ENCODE results near the gene DYNC2LI1.
"Not testable (repeated sequence)": the region's sequence is repeated elsewhere in the genome, so short reads cannot be mapped to it uniquely, and the experiment has no call there.

The DYNC2LI1 gene

DNA sequence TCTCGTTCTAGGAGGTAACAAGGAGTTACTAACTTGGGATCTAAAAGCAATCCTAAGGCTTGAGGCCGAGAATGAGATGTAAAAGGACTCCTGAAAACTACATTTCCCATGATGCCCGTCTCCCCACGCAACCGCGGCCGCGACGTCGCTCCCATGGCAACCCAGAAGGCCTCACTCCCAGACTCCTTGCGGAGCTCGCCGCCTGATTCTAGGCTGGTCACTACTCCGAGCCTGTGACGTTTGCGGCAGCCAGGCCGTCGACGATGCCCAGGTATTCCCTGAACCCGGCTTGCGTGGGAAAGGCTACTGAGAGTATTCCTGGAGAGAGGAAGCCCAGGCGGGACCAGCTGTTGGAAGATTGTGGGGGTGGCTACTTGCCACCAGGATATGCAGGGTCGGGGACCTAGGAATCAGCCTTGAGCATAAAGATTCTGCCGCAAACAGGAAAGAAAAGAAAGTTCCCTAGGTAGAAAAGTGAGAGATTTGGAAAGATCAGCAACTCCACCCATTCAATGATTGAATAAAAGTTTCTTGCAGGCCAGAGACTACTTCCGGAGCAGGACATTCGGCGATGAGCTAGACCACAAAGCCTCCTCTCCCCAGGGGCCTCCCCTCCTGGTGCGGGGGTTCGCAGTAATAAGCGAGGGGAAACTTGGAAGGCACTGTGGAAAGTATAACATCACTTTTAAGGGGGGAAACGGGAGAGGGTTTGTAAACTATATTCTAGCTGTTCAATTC is at the start of gene DYNC2LI1:
Gene DYNC2LI1, plus strand, starts transcription at position 164 of the 738 bp plus-strand sequence. Its CDS starts 100 bp downstream, at position 264.
- peak; percentile 93 to 94 for DNase-seq

DNA sequence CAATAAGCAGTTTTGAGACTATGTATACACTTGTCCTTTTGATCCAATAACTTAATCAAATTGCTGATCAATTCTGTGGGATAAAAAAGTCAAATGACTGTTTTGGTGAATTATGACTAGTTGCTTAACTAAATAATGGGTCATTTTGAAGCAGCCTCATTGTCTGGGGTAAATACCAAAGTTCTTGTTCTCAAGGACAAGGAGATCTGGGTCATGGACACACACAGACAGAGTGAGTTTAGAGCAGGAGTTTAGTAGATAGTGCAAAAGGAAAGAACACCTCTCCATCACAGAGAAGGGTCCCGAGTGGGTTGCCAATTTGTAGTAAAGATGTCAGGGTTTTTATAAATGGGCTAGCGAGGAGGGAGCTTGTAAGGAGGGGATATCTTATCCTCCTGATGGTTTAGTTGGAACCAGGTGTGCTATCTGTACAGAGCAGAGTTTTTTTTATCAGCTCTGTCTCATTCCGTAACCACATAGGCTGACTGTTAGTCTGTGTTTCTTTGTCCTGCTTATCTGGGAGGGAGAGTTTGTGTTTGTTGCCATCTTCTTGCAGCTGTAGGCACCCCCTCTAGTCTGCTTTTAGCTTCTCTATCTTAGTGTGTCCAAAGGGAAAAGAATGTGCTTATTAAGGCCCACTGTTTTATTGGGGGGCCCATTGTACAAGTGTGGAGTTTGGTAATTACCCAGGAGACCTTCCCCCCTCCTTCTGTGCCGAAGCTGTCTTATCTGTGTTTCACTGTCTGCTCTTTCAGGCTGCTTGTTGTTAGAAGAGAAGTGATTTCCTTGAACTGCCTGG is 48.9 kb upstream of the DYNC2LI1 start:
- no peak for DNase-seq

DNA sequence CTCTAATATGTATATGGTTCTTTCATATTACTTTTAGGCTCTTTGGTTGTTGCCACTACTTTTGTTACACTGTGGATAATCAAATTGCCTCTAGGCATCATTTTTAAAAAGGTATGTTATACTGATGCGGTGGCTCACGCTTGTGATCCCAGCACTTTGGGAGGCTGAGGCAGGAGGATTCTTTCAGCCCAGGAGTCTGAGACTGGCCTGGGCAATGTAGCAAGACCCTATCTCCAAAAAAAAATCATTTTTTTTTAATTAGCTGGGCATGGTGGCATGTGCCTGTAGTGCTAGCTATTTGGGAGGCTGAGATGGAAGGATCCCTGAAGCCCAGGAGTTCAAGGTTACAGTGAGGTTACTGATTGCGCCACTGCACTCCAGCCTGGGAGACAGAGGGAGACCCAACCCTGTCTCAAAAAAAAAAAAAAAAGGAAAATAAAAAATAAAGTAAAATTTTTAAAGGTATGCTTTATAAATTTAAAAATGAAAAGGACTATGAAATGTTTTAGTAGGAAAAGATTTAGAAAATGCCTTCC is 48.1 kb upstream of the DYNC2LI1 start:
- no peak for DNase-seq

DNA sequence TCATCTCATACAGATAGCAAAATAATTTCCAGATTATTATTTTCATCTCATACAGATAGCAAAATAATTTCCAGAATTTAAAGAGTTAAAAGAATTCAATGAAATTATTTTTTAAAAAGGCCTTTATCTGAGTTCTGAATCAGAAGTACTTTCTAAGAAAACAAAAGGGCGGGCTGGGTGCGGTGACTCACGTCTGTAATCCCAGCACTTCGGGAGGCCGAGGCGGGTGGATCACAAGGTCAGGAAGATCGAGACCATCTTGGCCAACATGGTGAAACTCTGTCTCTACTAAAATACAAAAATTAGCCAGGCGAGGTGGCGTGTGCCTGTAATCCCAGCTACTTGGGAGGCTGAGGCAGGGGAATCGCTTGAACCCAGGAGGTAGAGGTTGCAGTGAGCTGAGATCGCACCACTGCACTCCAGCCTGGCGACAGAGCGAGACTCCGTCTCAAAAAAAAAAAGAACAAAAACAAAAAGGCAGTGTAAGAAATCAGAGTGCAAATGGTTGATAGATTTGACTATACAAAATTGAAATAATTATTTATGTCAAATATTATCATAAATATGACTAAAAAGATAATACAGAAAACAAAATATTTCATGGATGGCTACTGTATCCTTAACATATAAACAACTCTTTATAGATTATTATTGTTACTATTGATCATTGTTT is 46.7 kb upstream of the DYNC2LI1 start:
- not testable (repeated sequence) for DNase-seq

DNA sequence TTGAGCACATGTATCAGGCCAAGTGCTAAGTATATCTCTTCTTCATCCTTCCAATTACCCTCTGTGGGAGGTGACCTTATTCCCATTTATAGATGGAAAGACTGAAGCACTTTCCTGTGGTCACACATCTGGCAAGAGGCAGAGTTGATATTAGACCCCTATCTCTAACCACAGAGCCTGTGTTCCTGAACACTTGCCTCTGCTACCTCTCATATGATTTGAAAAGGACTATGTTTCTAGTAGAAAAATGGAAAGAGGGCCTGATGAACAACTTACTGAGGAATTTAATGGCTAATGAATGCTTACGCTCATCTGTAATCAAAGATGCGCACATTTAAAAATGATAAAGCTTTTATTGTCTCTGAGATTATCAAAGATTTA is 46.2 kb upstream of the DYNC2LI1 start:
- DNase-seq = no peak

DNA sequence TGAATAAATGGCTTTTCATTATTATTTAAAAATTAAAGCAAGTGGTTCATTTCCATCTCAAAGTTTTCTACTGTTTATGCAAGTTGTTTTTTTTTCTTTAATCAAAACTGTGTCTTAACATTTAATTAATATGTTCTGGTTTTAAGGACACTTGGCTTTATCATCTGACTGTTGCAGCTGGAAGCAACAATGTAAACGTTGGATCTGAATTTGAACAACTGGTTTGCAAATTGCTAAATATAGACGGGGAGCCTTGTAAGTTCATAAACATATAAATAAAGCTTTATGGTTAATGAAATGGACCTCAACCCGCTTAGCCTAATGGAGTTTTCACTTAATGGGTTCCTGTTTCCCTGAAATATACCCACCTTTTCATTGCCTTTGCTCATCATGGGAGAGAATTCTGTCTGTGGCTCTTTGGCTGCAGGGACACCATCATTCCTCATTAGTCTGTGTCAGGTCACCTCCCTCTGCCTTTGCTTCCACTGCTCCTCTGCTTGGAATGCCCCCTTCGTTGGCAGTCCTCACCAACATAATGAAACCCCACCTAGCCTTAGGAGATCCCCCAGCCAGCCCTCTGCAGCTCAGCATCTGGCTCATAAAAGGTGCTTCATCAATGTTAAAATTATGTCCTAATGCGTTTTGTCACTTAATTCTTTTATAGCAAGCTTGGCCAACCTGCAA is 44.2 kb upstream of the DYNC2LI1 start:
- DNase-seq = no peak

DNA sequence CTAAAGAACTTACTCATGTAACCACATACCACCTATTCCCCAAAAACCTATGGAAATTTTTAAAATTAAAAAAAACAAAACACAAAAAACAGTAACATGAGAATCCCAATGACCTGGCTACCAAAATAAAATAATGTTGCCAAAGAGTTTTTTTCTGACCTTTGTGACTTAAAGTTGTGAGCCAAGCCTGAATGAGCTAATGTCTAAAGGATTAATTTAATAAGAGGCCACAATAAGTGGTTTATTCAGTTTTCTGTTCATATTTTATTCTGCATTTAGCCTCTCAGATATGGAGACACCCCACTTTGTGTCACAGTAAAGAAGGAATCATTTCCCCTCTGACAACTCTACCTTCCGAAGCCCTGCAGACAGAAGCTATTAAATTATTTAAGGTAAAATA is 42.6 kb upstream of the DYNC2LI1 start:
- no peak for DNase-seq

DNA sequence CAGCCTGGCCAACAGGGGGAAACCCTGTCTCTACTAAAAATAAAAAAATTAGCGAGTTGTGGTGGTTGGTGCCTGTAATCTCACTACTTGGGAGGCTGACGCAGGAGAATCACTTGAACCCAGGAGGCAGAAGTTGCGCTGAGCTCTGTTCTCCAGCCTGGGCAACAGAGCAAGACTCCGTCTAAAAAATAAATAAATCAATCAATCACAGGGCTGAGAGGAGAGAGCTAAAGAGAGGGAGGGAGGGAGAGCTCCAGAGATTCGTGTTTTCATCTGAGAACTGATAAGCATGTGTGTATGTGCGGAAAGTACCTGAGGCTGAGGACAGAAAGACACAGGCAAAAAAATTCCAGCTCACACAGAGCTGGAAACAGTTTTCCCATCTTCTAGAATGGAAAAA is 37.2 kb upstream of the DYNC2LI1 start:
- no peak for DNase-seq

DNA sequence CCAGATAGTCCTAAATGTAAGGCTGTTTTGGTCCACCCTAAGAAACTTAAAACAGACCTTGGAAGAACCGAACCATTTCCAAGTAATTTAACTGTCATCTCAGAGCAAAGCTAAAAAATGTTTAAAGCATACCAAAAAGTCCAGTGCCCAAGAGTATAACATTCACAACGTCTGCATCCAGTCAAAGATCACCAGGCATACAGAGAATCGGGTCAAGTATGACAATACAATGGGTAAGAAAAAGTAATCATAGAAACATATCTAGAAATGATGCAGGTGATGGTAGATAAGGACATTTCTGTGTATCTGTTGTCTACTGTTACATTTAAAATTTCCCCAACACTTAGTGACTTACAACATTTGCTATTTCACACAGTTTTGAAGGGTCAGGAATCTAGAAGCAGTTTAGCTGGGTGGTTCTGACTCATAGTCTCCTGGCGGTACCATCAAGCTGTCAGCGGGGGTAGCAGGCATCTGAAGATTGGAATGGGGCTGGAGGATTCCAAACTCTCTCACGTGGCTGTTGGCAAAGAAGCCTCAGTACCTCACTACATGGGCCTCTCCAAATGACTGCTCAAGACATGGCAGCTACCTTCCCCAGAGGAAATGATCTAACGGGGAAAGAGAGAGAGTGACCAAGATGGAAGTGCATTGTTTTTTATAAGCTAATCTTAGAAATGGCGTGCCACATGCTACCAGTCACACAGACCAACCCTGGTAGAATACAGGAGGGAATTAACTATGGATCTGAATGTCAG is 36.6 kb upstream of the DYNC2LI1 start:
- no peak for DNase-seq

DNA sequence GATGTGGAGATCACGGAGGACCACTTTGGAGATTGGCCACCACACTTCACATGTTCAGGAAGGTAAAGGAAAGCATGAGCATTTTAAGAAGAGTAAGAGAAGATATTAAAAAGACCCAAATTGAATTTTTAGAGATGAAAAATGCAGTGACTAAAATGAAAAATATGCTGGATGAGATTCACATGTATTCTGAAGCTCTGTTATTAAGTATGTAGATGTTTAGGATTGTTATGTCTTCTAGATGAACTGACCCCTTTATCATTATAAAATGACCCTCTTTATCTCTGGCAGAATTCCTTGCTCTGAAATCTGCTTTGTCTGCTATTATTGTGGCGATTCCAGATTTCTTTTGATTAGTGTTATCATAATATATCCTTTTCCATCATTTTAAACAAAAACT is 36.0 kb upstream of the DYNC2LI1 start:
- DNase-seq = no peak

DNA sequence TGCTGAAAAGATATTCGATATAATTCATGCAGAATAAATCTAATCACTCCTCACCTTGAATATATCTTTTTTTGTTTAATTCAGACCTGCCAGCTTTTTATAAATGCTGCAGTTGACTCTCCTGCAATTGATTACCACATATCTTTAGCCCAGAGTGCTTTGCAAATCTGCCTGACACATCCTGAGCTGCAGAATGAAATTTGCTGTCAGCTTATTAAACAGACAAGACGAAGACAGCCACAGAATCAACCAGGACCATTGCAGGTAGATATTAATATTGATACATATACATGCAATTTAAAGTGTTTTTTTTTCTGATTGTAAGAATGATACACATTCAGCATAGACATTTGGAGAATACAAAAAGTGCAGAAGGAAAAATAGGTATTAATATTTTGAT is 35.6 kb upstream of the DYNC2LI1 start:
- no peak for DNase-seq

DNA sequence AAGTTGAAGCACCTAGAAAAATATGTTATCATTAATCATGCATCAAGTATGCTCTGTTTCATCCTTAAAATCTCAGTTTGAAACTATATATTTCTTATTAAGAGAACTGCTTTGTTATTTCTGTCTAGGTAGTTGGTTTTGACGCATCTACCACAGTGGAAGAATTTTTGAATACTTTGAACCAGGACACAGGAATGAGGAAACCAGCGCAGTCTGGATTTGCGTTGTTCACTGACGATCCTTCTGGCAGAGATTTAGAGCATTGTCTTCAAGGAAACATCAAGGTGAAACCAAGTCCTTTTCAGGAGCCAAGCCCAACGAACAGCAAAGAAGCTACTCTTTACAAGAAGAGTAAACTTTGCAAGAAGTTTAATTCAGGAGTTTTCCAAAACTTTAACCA is 30.1 kb upstream of the DYNC2LI1 start:
- no peak for DNase-seq

DNA sequence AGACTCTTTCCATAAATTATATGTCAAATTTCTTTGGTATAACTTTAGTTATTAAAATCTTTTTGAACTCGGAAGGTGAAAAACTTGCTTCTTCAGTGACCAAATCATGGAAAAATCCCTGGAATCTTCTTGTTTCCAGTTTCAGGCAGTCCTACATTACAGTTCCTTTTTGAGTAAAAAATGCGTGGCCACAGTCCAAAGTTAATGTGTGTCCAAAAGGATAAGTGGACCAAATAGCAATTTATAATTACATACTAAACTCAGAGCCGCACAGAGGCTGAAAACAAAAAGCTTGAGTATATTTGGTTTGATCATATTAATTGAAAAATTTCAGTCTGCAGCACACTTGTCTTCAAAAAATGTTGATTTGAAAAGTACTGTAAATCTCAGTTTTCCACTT is 28.4 kb upstream of the DYNC2LI1 start:
- DNase-seq = no peak

DNA sequence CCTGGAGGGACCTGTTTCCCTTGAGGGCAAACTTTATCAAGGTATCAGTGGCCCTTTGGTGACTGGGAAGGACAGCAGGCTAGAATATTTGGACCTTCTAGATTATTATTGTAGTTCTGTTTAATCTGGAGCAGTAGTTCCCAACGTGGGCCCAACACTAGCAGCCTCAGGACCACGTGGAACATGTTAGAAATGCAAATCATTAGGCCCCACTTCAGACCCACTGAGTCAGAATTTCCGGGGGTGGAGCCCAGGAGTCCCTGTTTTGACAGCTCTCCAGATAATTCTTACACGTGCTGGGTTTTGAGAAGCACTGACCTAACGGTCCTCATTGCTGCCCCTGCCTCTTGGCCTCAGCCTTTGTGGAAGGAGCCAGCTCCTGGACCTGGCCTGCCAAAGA is 25.5 kb upstream of the DYNC2LI1 start:
- DNase-seq = no peak

DNA sequence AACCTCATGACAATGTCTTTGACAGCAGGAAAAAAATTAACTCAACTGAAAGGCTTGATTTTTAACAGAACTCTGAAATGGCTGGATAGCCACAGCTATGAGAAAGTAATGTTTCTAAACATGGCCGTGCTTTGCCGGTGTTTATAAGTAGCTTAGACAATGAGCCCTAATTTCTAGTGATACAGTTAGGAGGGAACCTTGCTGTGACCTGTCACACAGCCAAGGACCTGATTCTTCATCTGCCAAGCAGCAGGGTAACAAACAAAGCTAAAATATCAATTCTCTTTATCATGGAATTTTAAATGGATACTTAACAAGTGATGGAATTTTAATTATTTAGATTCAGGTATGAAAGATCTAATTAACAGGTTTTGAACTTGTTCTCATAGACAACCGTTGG is 24.3 kb upstream of the DYNC2LI1 start:
- no peak for DNase-seq

DNA sequence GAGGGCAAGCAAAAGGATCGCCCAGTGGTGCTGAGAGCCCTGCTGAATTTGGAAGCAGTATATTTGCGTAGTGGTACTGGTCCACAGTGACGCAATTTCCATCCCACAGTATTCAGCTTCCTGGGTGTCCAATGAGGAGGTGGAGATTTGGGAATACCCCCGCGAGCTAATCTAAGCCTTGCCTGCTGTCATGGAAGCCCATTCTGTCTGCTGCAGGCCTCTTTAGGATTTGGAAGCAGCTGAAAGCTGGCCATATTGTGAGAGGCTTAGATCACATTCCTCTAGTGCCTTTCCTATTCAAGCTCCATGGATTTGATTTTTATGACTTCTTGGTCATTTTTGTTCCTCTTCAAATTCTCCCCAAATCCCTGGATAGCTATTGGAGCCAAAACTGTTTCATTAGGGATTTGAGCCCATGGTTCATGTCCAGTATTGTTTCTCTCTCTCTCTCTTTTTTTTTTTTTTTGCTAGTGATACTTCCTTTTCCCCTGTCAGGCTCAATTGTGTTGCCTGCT is 22.3 kb upstream of the DYNC2LI1 start:
- DNase-seq = no peak

DNA sequence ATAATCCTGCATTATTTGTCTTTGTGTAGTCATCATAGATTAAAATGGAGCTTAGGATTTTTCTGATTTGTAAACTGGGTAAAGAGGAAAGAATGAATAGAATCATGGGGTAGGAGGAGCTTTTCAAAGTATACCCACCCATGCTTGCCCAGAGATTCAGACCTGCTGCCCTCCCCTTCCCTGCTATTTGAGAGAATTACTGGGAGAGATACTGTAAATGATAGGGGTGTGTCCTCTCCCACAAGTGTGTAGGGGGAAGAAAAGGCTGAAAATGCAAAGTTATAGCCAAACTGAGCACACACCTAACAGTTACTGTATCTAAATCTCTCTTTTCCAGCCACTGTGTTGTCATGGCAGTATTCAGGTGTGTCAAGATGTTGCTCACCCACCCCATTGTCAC is 21.5 kb upstream of the DYNC2LI1 start:
- DNase-seq = no peak

DNA sequence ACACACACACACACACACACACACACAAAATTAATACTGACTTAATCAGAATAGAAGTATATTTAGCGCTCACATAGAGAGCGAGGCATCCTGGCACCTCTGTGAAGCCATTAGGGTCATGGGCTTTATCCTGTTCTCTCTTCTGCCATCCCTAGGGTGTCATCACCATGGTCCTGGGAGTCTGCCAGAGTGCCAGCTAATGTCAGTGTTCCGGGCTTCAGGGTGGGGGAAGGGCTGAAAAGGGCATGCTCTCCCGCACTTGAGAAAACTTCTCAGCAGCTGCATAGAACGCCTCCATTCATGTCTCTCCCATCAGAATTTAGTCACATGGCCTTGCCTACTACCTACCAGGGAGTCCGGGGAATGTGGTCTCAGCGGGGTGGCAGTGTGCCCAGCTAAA is 19.7 kb upstream of the DYNC2LI1 start:
- DNase-seq = no peak

DNA sequence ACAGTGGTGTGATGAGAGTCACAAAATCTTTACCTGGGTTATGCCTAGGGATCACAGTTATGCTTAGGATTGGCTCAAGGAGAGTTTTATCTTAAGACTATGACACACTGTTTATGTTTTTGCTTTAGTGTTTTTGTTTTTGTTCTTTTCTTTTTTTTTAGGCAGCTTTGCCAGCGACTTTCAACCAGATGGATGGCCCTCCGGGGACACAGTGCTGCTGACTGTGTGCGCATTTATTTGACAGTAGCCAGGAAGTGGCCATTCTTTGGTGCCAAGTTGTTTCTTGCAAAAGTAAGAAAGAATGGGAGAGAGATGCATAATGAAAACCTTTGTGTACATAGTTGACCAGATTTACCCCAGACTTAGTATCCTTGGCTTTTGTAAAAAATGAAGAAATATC is 15.1 kb upstream of the DYNC2LI1 start:
- DNase-seq = no peak

DNA sequence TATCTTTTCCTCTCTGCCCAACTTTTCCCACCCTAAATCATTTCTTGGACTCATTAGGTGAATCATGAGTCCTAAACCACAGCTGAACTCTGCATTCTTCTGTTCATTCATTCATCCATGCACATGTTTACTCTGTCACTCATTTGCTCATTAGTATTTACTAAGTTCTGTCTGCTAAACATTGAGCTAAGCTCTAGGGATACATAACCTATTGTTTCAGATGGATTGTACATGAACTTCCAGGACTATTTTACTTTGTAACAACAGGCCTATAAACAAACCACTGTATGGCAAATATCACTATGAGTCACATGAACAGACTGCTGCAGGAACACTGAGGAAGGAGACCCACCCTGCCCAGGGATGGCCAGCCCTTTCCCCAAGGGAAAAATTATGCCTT is 14.6 kb upstream of the DYNC2LI1 start:
- no peak for DNase-seq

DNA sequence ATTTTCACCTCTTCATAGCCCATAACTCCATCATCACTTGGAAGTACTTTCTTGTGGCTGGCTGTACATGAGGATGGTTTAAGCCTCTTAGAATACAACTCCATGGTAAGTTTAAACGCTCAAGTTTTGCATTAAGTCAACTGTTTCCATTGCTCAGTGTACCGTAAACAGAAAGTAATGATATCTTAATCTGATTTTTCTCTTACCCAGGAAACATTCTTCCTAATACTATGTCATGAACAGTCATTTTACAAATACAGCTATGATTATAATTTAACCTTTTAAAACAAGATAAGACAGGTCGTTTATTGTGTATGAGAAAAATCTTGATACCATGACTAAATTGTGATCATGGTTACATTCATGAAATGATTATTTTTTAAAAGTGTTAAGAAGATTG is 11.6 kb upstream of the DYNC2LI1 start:
- no peak for DNase-seq

DNA sequence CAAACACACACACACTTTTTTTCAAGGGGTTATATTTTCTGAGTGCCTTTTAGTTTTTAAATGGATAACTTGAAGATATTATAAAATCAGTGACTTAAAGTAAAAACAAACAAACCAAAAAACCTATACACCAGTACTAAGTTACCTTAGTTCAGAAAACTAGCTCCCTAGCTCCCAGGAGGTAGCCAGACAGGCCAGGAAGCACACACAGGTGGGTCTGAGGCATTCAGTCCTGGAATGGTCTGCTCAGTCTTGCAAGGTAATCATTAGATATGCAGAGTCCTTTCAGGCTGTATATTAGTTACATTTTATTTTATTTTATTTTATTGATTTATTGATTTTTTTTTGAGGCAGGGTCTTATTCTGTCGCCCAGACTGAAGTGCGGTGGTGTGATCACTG is 10.7 kb upstream of the DYNC2LI1 start:
- DNase-seq = no peak

Data from SHP77 (cell line).